HG02571 (cell line): ENCODE measurements around the gene CCDC190.
"Not testable (repeated sequence)": the region's sequence is repeated elsewhere in the genome, so short reads cannot be mapped to it uniquely, and the experiment has no call there.

ENCODE experiments used
- ATAC-seq: cut with Tn5 transposase; IDR thresholded peaks from one replicate; pipeline ENCODE4 v1.9.1; 2021; ENCODE audit warnings: mild to moderate bottlenecking, moderate library complexity; ENCODE audit not compliant: unreplicated experiment

Gene CCDC190

GRCh38 chr1:162861101-162861500, at the start of gene CCDC190:
Gene CCDC190 (minus strand): TSS chr1:162861175. CDS start chr1:162859646, 1,529 bp downstream.
- ATAC-seq, result no peak

GRCh38 chr1:162910161-162910560, 49.2 kb upstream of the CCDC190 start:
- ATAC-seq, result no peak

GRCh38 chr1:162908780-162909179, 47.8 kb upstream of the CCDC190 start:
- ATAC-seq, result no peak

GRCh38 chr1:162908236-162908635, 47.3 kb upstream of the CCDC190 start:
- no peak for ATAC-seq

- ATAC-seq, result no peak
These were observed 45.5 kb upstream of the CCDC190 start for GRCh38 chr1:162906485-162906884.

- ATAC-seq, result no peak
These were observed 44.5 kb upstream of the CCDC190 start for GRCh38 chr1:162905174-162906158.

- no peak for ATAC-seq
These were observed 43.6 kb upstream of the CCDC190 start for GRCh38 chr1:162904579-162904978.

- ATAC-seq, result no peak
These were observed 43.0 kb upstream of the CCDC190 start for GRCh38 chr1:162904023-162904422.

GRCh38 chr1:162903246-162903645, 42.3 kb upstream of the CCDC190 start:
- no peak for ATAC-seq

GRCh38 chr1:162902416-162902815, 41.4 kb upstream of the CCDC190 start:
- no peak for ATAC-seq

GRCh38 chr1:162901243-162901642, 40.3 kb upstream of the CCDC190 start:
- no peak for ATAC-seq

GRCh38 chr1:162899422-162900146, 38.6 kb upstream of the CCDC190 start:
- ATAC-seq, result no peak

- no peak for ATAC-seq
These were observed 32.6 kb upstream of the CCDC190 start for GRCh38 chr1:162893612-162893908.

- no peak for ATAC-seq
These were observed 32.1 kb upstream of the CCDC190 start for GRCh38 chr1:162892906-162893611.

GRCh38 chr1:162889989-162890388, 29.0 kb upstream of the CCDC190 start:
- no peak for ATAC-seq

- ATAC-seq, result no peak
These were observed 25.7 kb upstream of the CCDC190 start for GRCh38 chr1:162886705-162887104.

GRCh38 chr1:162885265-162885664, 24.3 kb upstream of the CCDC190 start:
- ATAC-seq, result no peak

GRCh38 chr1:162884831-162885230, 23.9 kb upstream of the CCDC190 start:
- ATAC-seq, result no peak

GRCh38 chr1:162882248-162882674, 21.3 kb upstream of the CCDC190 start:
- no peak for ATAC-seq

GRCh38 chr1:162881590-162881989, 20.6 kb upstream of the CCDC190 start:
- ATAC-seq, result no peak

- not testable (repeated sequence) for ATAC-seq
These were observed 19.6 kb upstream of the CCDC190 start for GRCh38 chr1:162880617-162881016.
